Right ventricle myocardium superior (tissue), 1 donor: ENCODE measurements around the gene PTPRN2. TPM values are rescaled to one million over a fixed set of nuclear protein-coding genes. Genes with fewer than 3 reads are reported as not detected.

Experiments
- ATAC-seq: fragments of 200-7000 bp; cut with Tn5 transposase; one replicate; pipeline ENCODE4 v1.9.1; 2020; ENCODE audit warnings: mild to moderate bottlenecking; ENCODE audit not compliant: poor library complexity
- DNase-seq: peaks from one replicate; pipeline ENCODE4 v3.0.0-alpha.2; 2020
- intact Hi-C: fragments of 100-400 bp; cut with DNase I; formaldehyde crosslinking; loops from one replicate; pipeline ENCODE4 v1.11.2; 2022
- total RNA-seq: library from RNA; stranded (reverse); fragmentation: NEBNext Ultra II Directional; extraction: Animal tissue kit (Norgen Biotek cat#: 25700); gene quantifications from one replicate; pipeline ENCODE4 v1.2.1, GENCODE V29; 2021
- donor health status: DM: no; HTN: yes; CAD: no; lungs with severe emphysema.

The PTPRN2 gene
- total RNA-seq, 1 donor from 2014 or later = 1.2 TPM

GRCh38 chr7:157975401-157976372, 611.9 kb downstream of the PTPRN2 start:
- no peak for ATAC-seq
- no peak for DNase-seq
- intact Hi-C loops = no loop called here

- DNase-seq (no peak), ATAC-seq (no peak)
- intact Hi-C loops = no loop called here
These were observed 612.9 kb downstream of the PTPRN2 start for GRCh38 chr7:157974678-157975230.

- no peak for ATAC-seq
- intact Hi-C loops = no loop called here
- DNase-seq = no peak
These were observed 613.5 kb downstream of the PTPRN2 start for GRCh38 chr7:157973971-157974677.

- ATAC-seq = no peak
- intact Hi-C loops = no loop called here
- no peak for DNase-seq
These were observed 614.7 kb downstream of the PTPRN2 start for GRCh38 chr7:157972914-157973313.

- ATAC-seq = no peak
- intact Hi-C loops = no loop called here
- no peak for DNase-seq
These were observed 616.1 kb downstream of the PTPRN2 start for GRCh38 chr7:157971501-157971900.

GRCh38 chr7:157970744-157971143, 616.9 kb downstream of the PTPRN2 start:
- ATAC-seq = no peak
- DNase-seq = no peak
- intact Hi-C loops = no loop called here

GRCh38 chr7:157969995-157970394, 617.6 kb downstream of the PTPRN2 start:
- ATAC-seq (no peak), DNase-seq (no peak)
- intact Hi-C loops = no loop called here

- intact Hi-C loops = no loop called here
- DNase-seq = no peak
- no peak for ATAC-seq
These were observed 621.1 kb downstream of the PTPRN2 start for GRCh38 chr7:157966490-157966889.

GRCh38 chr7:157964521-157964920, 623.1 kb downstream of the PTPRN2 start:
- no peak for ATAC-seq
- intact Hi-C loops = no loop called here
- DNase-seq = no peak

- DNase-seq (no peak), ATAC-seq (no peak)
- intact Hi-C loops = no loop called here
These were observed 623.6 kb downstream of the PTPRN2 start for GRCh38 chr7:157964016-157964415.

GRCh38 chr7:157963526-157963925, 624.1 kb downstream of the PTPRN2 start:
- no peak for DNase-seq
- intact Hi-C loops = no loop called here
- ATAC-seq = no peak

GRCh38 chr7:157962458-157963306, 624.9 kb downstream of the PTPRN2 start:
- no peak for ATAC-seq
- intact Hi-C loops = no loop called here
- no peak for DNase-seq

GRCh38 chr7:157961731-157962457, 625.7 kb downstream of the PTPRN2 start:
- intact Hi-C loops = no loop called here
- DNase-seq = no peak
- no peak for ATAC-seq

GRCh38 chr7:157955348-157955999, 632.1 kb downstream of the PTPRN2 start:
- ATAC-seq = no peak
- no peak for DNase-seq
- intact Hi-C loops = no loop called here

- ATAC-seq (no peak), DNase-seq (no peak)
- intact Hi-C loops = no loop called here
These were observed 632.7 kb downstream of the PTPRN2 start for GRCh38 chr7:157954901-157955300.

GRCh38 chr7:157952841-157953645, 634.6 kb downstream of the PTPRN2 start:
- no peak for ATAC-seq
- no peak for DNase-seq
- intact Hi-C loops = no loop called here
